Ovary (tissue), 3 donors: ENCODE measurements around the gene TLN1.

ENCODE experiments used
- POLR2A ChIP-seq: fragments of 450-650 bp; IDR thresholded peaks from one replicate; pipeline ENCODE4 v1.6.1; 2017; ENCODE audit warnings: antibody characterized with exemption, mild to moderate bottlenecking, moderate library complexity
- TF ChIP-seq, protein P1 (sequence below), 3 donors: fragments of 450-650 bp in 2 of 3; fragments of 200-600 bp in 1 of 3; IDR thresholded peaks; one replicate each; pipeline versions ENCODE4 v1.5.1 to v1.8.0; 2016 to 2022; ENCODE audit warnings: antibody characterized with exemption in 3 of 3, mild to moderate bottlenecking in 1 of 3
- donor health status: DM: no; HTN: no; CAD: no.

DNA sequence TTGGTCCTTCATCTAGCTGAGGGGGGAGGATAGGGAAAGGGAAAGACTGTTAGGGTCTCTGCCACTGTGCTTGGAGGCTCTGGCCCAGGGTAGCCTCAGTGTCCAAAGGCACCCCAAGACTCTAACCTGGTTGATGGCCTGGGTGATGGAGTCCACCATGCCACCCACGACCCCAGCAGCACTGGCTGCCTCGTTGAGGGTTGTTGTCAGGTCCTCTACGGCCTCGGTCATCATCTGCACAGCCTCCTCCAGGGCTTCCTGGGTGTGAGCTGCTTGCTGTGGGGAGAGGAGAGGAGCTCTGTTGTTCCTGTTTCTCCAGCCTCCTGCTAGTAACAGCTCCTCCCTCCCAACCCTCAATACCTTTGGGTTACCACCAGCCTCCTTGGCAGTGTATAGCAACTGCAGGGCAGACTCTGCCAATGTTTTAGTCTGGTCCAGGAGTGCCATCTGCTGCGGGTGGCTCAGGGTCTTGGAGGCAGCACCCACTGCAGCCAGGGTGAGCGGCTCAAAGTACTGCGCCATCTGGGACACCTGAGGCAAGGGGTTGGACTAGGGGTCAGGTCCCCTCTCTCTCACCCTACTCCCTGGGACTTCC lies 26.1 kb downstream of the TLN1 start:
- TF ChIP-seq, protein P1, sequence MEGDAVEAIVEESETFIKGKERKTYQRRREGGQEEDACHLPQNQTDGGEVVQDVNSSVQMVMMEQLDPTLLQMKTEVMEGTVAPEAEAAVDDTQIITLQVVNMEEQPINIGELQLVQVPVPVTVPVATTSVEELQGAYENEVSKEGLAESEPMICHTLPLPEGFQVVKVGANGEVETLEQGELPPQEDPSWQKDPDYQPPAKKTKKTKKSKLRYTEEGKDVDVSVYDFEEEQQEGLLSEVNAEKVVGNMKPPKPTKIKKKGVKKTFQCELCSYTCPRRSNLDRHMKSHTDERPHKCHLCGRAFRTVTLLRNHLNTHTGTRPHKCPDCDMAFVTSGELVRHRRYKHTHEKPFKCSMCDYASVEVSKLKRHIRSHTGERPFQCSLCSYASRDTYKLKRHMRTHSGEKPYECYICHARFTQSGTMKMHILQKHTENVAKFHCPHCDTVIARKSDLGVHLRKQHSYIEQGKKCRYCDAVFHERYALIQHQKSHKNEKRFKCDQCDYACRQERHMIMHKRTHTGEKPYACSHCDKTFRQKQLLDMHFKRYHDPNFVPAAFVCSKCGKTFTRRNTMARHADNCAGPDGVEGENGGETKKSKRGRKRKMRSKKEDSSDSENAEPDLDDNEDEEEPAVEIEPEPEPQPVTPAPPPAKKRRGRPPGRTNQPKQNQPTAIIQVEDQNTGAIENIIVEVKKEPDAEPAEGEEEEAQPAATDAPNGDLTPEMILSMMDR (IDR thresholded peaks at IDR 0.05): no peak
- no peak for TF ChIP-seq POLR2A
